GM18858 (cell line): Measurements from ENCODE around the gene CACNG4.
"Not testable (repeated sequence)": the region's sequence is repeated elsewhere in the genome, so short reads cannot be mapped to it uniquely, and the experiment has no call there.

Experiments
- ATAC-seq: cut with Tn5 transposase; IDR thresholded peaks from one replicate; pipeline ENCODE4 v1.9.1; 2021; ENCODE audit not compliant: unreplicated experiment

Gene CACNG4

GRCh38 chr17:66963521-66963908, 992 bp upstream of the CACNG4 start:
- no peak for ATAC-seq

- no peak for ATAC-seq
These were observed 658 bp downstream of the CACNG4 start for GRCh38 chr17:66964930-66965800.

GRCh38 chr17:66965801-66966262, 1.3 kb downstream of the CACNG4 start:
- ATAC-seq: no peak

- no peak for ATAC-seq
These were observed 1.8 kb downstream of the CACNG4 start for GRCh38 chr17:66966298-66966697.

GRCh38 chr17:66966704-66967418, 2.4 kb downstream of the CACNG4 start:
- no peak for ATAC-seq

- no peak for ATAC-seq
These were observed 3.5 kb downstream of the CACNG4 start for GRCh38 chr17:66967837-66968543.

GRCh38 chr17:66968916-66969315, 4.4 kb downstream of the CACNG4 start:
- ATAC-seq: no peak

GRCh38 chr17:66970140-66970539, 5.6 kb downstream of the CACNG4 start:
- ATAC-seq: no peak

GRCh38 chr17:66970797-66971196, 6.3 kb downstream of the CACNG4 start:
- ATAC-seq: no peak

- no peak for ATAC-seq
These were observed 6.8 kb downstream of the CACNG4 start for GRCh38 chr17:66971264-66971663.

- ATAC-seq: no peak
These were observed 7.4 kb downstream of the CACNG4 start for GRCh38 chr17:66971730-66972441.

- not testable (repeated sequence) for ATAC-seq
These were observed 7.9 kb downstream of the CACNG4 start for GRCh38 chr17:66972442-66972830.

GRCh38 chr17:66975188-66975587, 10.7 kb downstream of the CACNG4 start:
- ATAC-seq: no peak

- no peak for ATAC-seq
These were observed 11.3 kb downstream of the CACNG4 start for GRCh38 chr17:66975614-66976378.

- ATAC-seq: no peak
These were observed 11.8 kb downstream of the CACNG4 start for GRCh38 chr17:66976379-66976663.

- ATAC-seq: no peak
These were observed 12.3 kb downstream of the CACNG4 start for GRCh38 chr17:66976781-66977201.

GRCh38 chr17:66978514-66979061, 14.1 kb downstream of the CACNG4 start:
- ATAC-seq: no peak

GRCh38 chr17:66980896-66981295, 16.4 kb downstream of the CACNG4 start:
- no peak for ATAC-seq

- no peak for ATAC-seq
These were observed 17.5 kb downstream of the CACNG4 start for GRCh38 chr17:66981983-66982508.
